ENCODE data around the gene DACH2.

The DACH2 gene

GRCh38 chrX:86711531-86712180 lies 563.4 kb downstream of the DACH2 start:
- Histone ChIP-seq H3K27ac (ENCODE audit: low read depth, low read length) (no peak overlapping the region), H4K20me1 (ENCODE audit: control insufficient read depth, insufficient read depth, low read depth, low read length) (no peaks in the 10 kb centered on the region), H3K27me3 (ENCODE audit: control insufficient read depth, low read length) (no peaks in the 10 kb centered on the region), H3K4me2 (ENCODE audit: low read length) (no peak overlapping the region), H3K4me3 (ENCODE audit: low read length) (no peak overlapping the region), H3K79me2 (ENCODE audit: control insufficient read depth, low read length) (no peaks in the 10 kb centered on the region), H3K4me1 (ENCODE audit: control insufficient read depth, low read length) (no peaks in the 10 kb centered on the region), H3F3A (ENCODE audit: control insufficient read depth, insufficient read depth) (no peaks in the 10 kb centered on the region), H3K9me3 (ENCODE audit: control insufficient read depth, insufficient read depth, low read length) (no peaks in the 10 kb centered on the region), H3K9me2 (replicated peaks; ENCODE audit: control insufficient read depth, low read length) (no peaks in the 10 kb centered on the region), H3K36me3 (ENCODE audit: control insufficient read depth, low read length) (no peaks in the 10 kb centered on the region)
- TF ChIP-seq EZH2phosphoT487 (IDR thresholded peaks at IDR 0.05; ENCODE audit: borderline replicate concordance, low read length) (no peak), CTCF (IDR thresholded peaks at IDR 0.05; ENCODE audit: low read depth, low read length, poor library complexity, severe bottlenecking) (no peak)

DNA sequence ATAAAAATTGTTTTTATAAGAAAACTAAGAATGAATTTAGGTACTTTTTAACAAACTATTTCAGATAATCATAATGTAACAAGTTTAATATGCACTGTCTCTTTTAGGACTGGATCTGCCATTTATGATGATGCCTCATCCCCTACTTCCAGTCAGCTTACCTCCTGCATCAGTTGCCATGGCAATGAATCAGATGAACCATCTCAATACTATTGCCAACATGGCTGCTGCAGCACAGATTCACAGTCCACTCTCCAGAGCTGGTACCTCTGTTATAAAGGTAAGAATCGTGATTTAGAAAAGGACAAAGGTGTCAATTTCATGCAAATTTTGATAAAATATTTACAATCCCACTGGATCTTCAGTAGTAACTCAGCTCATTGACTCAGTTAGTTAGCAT lies 566.2 kb downstream of the DACH2 start:
- Histone ChIP-seq H3K4me3 (ENCODE audit: low read length) (no peak overlapping the region), H4K20me1 (ENCODE audit: control insufficient read depth, insufficient read depth, low read depth, low read length) (no peaks in the 10 kb centered on the region), H3K27me3 (ENCODE audit: control insufficient read depth, low read length) (no peaks in the 10 kb centered on the region), H3K79me2 (ENCODE audit: control insufficient read depth, low read length) (no peaks in the 10 kb centered on the region), H3K4me1 (ENCODE audit: control insufficient read depth, low read length) (no peaks in the 10 kb centered on the region), H3K9me2 (replicated peaks; ENCODE audit: control insufficient read depth, low read length) (no peaks in the 10 kb centered on the region), H3K27ac (ENCODE audit: low read depth, low read length) (no peak overlapping the region), H3K9me3 (ENCODE audit: control insufficient read depth, insufficient read depth, low read length) (no peaks in the 10 kb centered on the region), H3K36me3 (ENCODE audit: control insufficient read depth, low read length) (no peaks in the 10 kb centered on the region), H3K4me2 (ENCODE audit: low read length) (no peak overlapping the region), H3F3A (ENCODE audit: control insufficient read depth, insufficient read depth) (no peaks in the 10 kb centered on the region)
- no peak for TF ChIP-seq EZH2phosphoT487 (IDR thresholded peaks at IDR 0.05; ENCODE audit: borderline replicate concordance, low read length)
- no peak for TF ChIP-seq CTCF (IDR thresholded peaks at IDR 0.05; ENCODE audit: low read depth, low read length, poor library complexity, severe bottlenecking)

DNA sequence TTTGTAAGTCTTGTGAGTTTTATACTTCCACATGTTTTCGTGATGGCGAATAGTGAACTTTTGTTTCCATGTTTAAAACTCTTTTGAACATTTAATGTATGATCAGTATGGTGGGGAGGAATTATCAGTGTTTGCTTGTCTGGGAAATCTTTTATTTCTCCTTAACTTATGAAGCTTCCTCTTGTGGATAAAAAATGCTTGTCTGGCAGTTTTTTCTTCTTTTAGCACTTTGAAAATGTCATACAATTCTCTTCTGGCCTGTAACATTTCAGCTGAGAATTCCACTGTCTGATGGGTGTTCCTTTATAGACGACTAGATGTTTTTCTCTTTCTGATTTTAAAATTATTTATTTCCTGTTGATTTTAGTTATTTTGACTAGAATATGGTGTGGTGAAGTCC lies 576.0 kb downstream of the DACH2 start:
- TF ChIP-seq EZH2phosphoT487 (IDR thresholded peaks at IDR 0.05; ENCODE audit: borderline replicate concordance, low read length) (no peak), CTCF (IDR thresholded peaks at IDR 0.05; ENCODE audit: low read depth, low read length, poor library complexity, severe bottlenecking) (no peak)
- H3F3A ChIP-seq (ENCODE audit: control insufficient read depth, insufficient read depth), result no peaks in the 10 kb centered on the region
- H3K27me3 ChIP-seq (ENCODE audit: control insufficient read depth, low read length), result no peaks in the 10 kb centered on the region

More for the DNA sequence above, 576.0 kb downstream of the DACH2 start:
- Histone ChIP-seq H3K9me3 (ENCODE audit: control insufficient read depth, insufficient read depth, low read length) (no peaks in the 10 kb centered on the region), H3K36me3 (ENCODE audit: control insufficient read depth, low read length) (no peaks in the 10 kb centered on the region), H4K20me1 (ENCODE audit: control insufficient read depth, insufficient read depth, low read depth, low read length) (no peaks in the 10 kb centered on the region), H3K79me2 (ENCODE audit: control insufficient read depth, low read length) (no peaks in the 10 kb centered on the region), H3K4me3 (ENCODE audit: low read length) (no peak overlapping the region), H3K4me1 (ENCODE audit: control insufficient read depth, low read length) (no peaks in the 10 kb centered on the region), H3K4me2 (ENCODE audit: low read length) (no peak overlapping the region), H3K9me2 (replicated peaks; ENCODE audit: control insufficient read depth, low read length) (no peaks in the 10 kb centered on the region), H3K27ac (ENCODE audit: low read depth, low read length) (no peak overlapping the region)

Measured in DOHH2 (cell line).